K562 (cell line): ENCODE results near the gene DBT. TPM values are rescaled to one million over a fixed set of nuclear protein-coding genes. Genes with fewer than 3 reads are reported as not detected.
"Not testable (repeated sequence)": the region's sequence is repeated elsewhere in the genome, so short reads cannot be mapped to it uniquely, and the experiment has no call there.

Experiments used
- ATAC-seq: fragments of 200-7000 bp; cut with Tn5 transposase; 3 replicates; pipeline ENCODE4 v1.9.1; 2020; ENCODE audit warnings: moderate library complexity
- BruUV-seq: library from RNA; stranded (reverse); fragments of 400-500 nt; replicated peaks from 2 replicates; lab custom pipeline; 2021; lab: Mats Ljungman, UMichigan
- CTCF ChIA-PET: fragments of 300-600 bp; formaldehyde crosslinking; extraction: SDS; loops from one replicate; lab custom pipeline; 2021; ENCODE audit warnings: low intra/inter-chr PET ratio; lab: Yijun Ruan, JAX
- POLR2A ChIA-PET: fragments of 300-600, 350-650 bp; sonication (Branson Sonifier 250); formaldehyde crosslinking; extraction: SDS; loops from one replicate; lab custom pipeline; 2021; ENCODE audit warnings: antibody characterized with exemption, inconsistent platforms; lab: Yijun Ruan, JAX
- DNase-seq, 4 experiments: peaks; one replicate each; pipeline versions ENCODE4 v3.0.0 to v3.0.0-alpha.2; 2011 to 2018; ENCODE audit warnings: low spot score in 3 of 4, mixed read lengths in 3 of 4; ENCODE audit errors: extremely low read depth in 1 of 4
- FAIRE-seq: peaks from 2 replicates; lab custom pipeline; 2011; peaks lifted over from hg19 to GRCh38; lab: Jason Lieb, UNC
- H2AFZ ChIP-seq: 2 replicates; pipeline ENCODE4 v1.6.0; 2011; ENCODE audit warnings: low read depth, low read length, control low read depth, inconsistent platforms
- H3K27ac ChIP-seq: fragments of 200-600 bp; 3 replicates; pipeline ENCODE4 v1.8.0; 2011; ENCODE audit warnings: low read depth, mild to moderate bottlenecking, control low read depth, inconsistent platforms, low read length, moderate library complexity, mixed read lengths; ENCODE audit errors: extremely low read depth
- H3K27me3 ChIP-seq, 2 experiments: fragments of 300-600 bp in 1 of 2; 2 replicates in 1 of 2; 3 replicates in 1 of 2; pipeline versions ENCODE4 v1.6.0 to v1.8.0; 2011; ENCODE audit warnings: inconsistent platforms in 2 of 2, low read length in 2 of 2, mild to moderate bottlenecking in 1 of 2, mixed read lengths in 1 of 2, moderate library complexity in 1 of 2; ENCODE audit not compliant: control insufficient read depth in 2 of 2, insufficient read depth in 2 of 2
- H3K36me3 ChIP-seq: fragments of 300-600 bp; 3 replicates; pipeline ENCODE4 v1.8.0; 2011; ENCODE audit warnings: mild to moderate bottlenecking, low read length, inconsistent platforms; ENCODE audit not compliant: control insufficient read depth, insufficient read depth
- H3K4me1 ChIP-seq, 2 experiments: fragments of 200-600 bp in 1 of 2; replicated peaks in 1 of 2; 2 replicates in 1 of 2; 3 replicates in 1 of 2; pipeline versions ENCODE4 v1.5.1 to v1.8.0; 2011; ENCODE audit warnings: inconsistent platforms in 2 of 2, low read length in 2 of 2, mild to moderate bottlenecking in 1 of 2, mixed read lengths in 1 of 2, moderate library complexity in 1 of 2; ENCODE audit not compliant: control insufficient read depth in 2 of 2, insufficient read depth in 2 of 2
- H3K4me2 ChIP-seq: 2 replicates; pipeline ENCODE4 v1.6.1; 2011; ENCODE audit warnings: low read length, control low read depth, inconsistent platforms, mixed read lengths; ENCODE audit not compliant: insufficient read depth
- H3K4me3 ChIP-seq: fragments of 200-600 bp; sonication (generic), shearing (Covaris generic); 2 replicates; pipeline ENCODE4 v1.5.1; 2016; ENCODE audit warnings: control low read depth, inconsistent platforms
- H3K79me2 ChIP-seq: fragments of 200-600 bp; 3 replicates; pipeline ENCODE4 v1.8.0; 2011; ENCODE audit warnings: low read length, inconsistent platforms; ENCODE audit not compliant: control insufficient read depth, insufficient read depth
- H3K9ac ChIP-seq, 2 experiments: 2 replicates each; pipeline versions ENCODE4 v1.6.0 to v1.6.1; 2011; ENCODE audit warnings: low read depth in 2 of 2, low read length in 2 of 2, control low read depth in 1 of 2, inconsistent platforms in 1 of 2, mild to moderate bottlenecking in 1 of 2, mixed read lengths in 1 of 2; ENCODE audit not compliant: insufficient read depth in 1 of 2
- H3K9me1 ChIP-seq: one replicate; pipeline ENCODE4 v1.6.0; 2011; ENCODE audit warnings: inconsistent platforms, mild to moderate bottlenecking, low read length, moderate library complexity; ENCODE audit not compliant: control insufficient read depth, insufficient read depth
- H3K9me3 ChIP-seq: replicated peaks from 2 replicates; pipeline ENCODE4 v1.5.1; 2011; ENCODE audit warnings: low read depth, low read length, inconsistent platforms; ENCODE audit not compliant: control insufficient read depth, insufficient read depth
- H4K20me1 ChIP-seq: replicated peaks from 2 replicates; pipeline ENCODE4 v1.6.1; 2011; ENCODE audit warnings: low read length, inconsistent platforms, mixed read lengths; ENCODE audit not compliant: control insufficient read depth, insufficient read depth
- BCOR ChIP-seq: fragments of 450-650 bp; IDR thresholded peaks from 2 replicates; pipeline ENCODE4 v1.6.1; 2016
- KDM1A ChIP-seq, 2 experiments: fragments of 450-650 bp; IDR thresholded peaks; 2 replicates each; pipeline ENCODE4 v1.6.1; 2016; ENCODE audit warnings: mild to moderate bottlenecking in 2 of 2
- KDM5B ChIP-seq: fragments of 200-600 bp; sonication (generic); IDR thresholded peaks from 2 replicates; pipeline ENCODE4 v1.6.1; 2012; ENCODE audit warnings: low read depth, mild to moderate bottlenecking, moderate library complexity, low read length, control low read depth, inconsistent platforms; ENCODE audit not compliant: insufficient replicate concordance
- NR3C1 ChIP-seq: sonication (generic); formaldehyde crosslinking; IDR thresholded peaks from 2 replicates; pipeline ENCODE4 v1.8.1; 2022; ENCODE audit warnings: missing genetic modification reagents
- POLR3G ChIP-seq: IDR thresholded peaks from 2 replicates; pipeline ENCODE4 v1.6.1; 2011; ENCODE audit not compliant: insufficient read length, insufficient replicate concordance; ENCODE audit errors: extremely low read depth
- ZNF146 ChIP-seq: IDR thresholded peaks from one replicate; pipeline ENCODE4 v1.6.1; 2018; ENCODE audit warnings: missing compliant biosample characterization; ENCODE audit not compliant: unreplicated experiment
- in situ Hi-C: fragments of 300-500 bp; cut with MboI; formaldehyde crosslinking; loops from 4 replicates; pipeline ENCODE4 v1.15.0; 2018; ENCODE audit warnings: inconsistent platforms, mixed read lengths
- intact Hi-C: fragments of 100-400 bp; cut with micrococcal nuclease; formaldehyde crosslinking; loops from 2 replicates; pipeline ENCODE4 v1.14.2; 2022
- polyA plus RNA-seq, 8 experiments: library from polyadenylated mRNA; depleted of rRNA in 4 of 8; stranded (reverse) in 5 of 8; unstranded in 3 of 8; fragments of >200 nt; fragmentation: Nextera tagmentation in 2 of 8; fragmentation: Illumina TruSeq in 1 of 8; extraction: Ambion mirVana in 2 of 8; extraction: Trizol in 1 of 8; gene quantifications; 2 replicates each; pipeline versions ENCODE4 v1.2.1 to v1.2.3, GENCODE V29; 2011 to 2014; ENCODE audit warnings: inconsistent platforms in 1 of 8, missing spikeins in 1 of 8
- total RNA-seq, 7 experiments: library from RNA; depleted of rRNA in 6 of 7; stranded (reverse); fragments of >200 nt in 6 of 7; fragmentation: Illumina TruSeq in 2 of 7; extraction: Trizol in 2 of 7; gene quantifications; 2 replicates each; pipeline versions ENCODE4 v1.2.1 to v1.2.3, GENCODE V29; 2011 to 2021; ENCODE audit warnings: low replicate concordance in 1 of 7

Gene DBT
- total and polyA plus RNA-seq, 9 of the 15 experiments (the other 6 are each of a cell fraction or from before 2014, with no cell fraction given), result 2.7 to 13.5 (median 7.3) TPM

GRCh38 chr1:100298512-100298911 is 48.9 kb upstream of the DBT start (continued):
- TF ChIP-seq NR3C1 (CRISPR knock-in tag) (no peak), POLR3G (no peak), KDM5B (no peak)

GRCh38 chr1:100296997-100297396 is 47.4 kb upstream of the DBT start:
- H3K4me1 ChIP-seq, H3K9me3 ChIP-seq, H4K20me1 ChIP-seq, BruUV-seq, ATAC-seq, H3K4me3 ChIP-seq, H3K9ac ChIP-seq, in situ Hi-C loops, H3K27ac ChIP-seq, H3K4me2 ChIP-seq, FAIRE-seq, DNase-seq, CTCF ChIA-PET, intact Hi-C loops, H3K27me3 ChIP-seq, H2AFZ ChIP-seq, H3K9me1 ChIP-seq: not testable (repeated sequence)
- H3K36me3 ChIP-seq, result peaks cover 15% of the 10 kb centered on the region; the same call in 2 of the 3 replicates
- POLR2A ChIA-PET, result interaction anchor here (0.7 to 2.2 kb wide), 3 partner anchors 10 to 341 kb away, joined by 3 to 5 read pairs (median 4); no protein-coding TSS in a partner anchor
- TF ChIP-seq KDM1A (IDR thresholded peaks at IDR 0.05) (peak in 1 of 2 experiments; percentile 38; a peak in 1 of 4 replicates), BCOR (peak; percentile 44; the same call in 1 of the 2 replicates), ZNF146 (CRISPR knock-in tag) (peak; percentile 95)
- TF ChIP-seq, all 486 proteins: peak for 3; not testable (repeated sequence) for 483
- H3K79me2 ChIP-seq, result not testable (repeated sequence)
